Stomach (tissue), 4 donors: ENCODE measurements around the gene PLPP2.

Experiments used
- POLR2A ChIP-seq, 4 donors: fragments of 450-650 bp; IDR thresholded peaks; one replicate each; pipeline ENCODE4 v1.6.1; 2016; ENCODE audit warnings: antibody characterized with exemption in 4 of 4, control low read depth in 2 of 4, mild to moderate bottlenecking in 1 of 4, moderate library complexity in 1 of 4
- POLR2AphosphoS5 ChIP-seq, 3 donors: sonication (generic); formaldehyde crosslinking; IDR thresholded peaks; one replicate each; pipeline ENCODE4 v1.6.1; 2016; ENCODE audit warnings: antibody characterized with exemption in 3 of 3
- TF ChIP-seq, protein P1 (sequence below), 7 experiments: fragments of 450-650 bp in 4 of 7; fragments of 200-600 bp in 3 of 7; sonication (generic) in 3 of 7; IDR thresholded peaks; one replicate each; pipeline ENCODE4 v1.5.1; 2016 to 2019; ENCODE audit warnings: antibody characterized with exemption in 7 of 7, control low read depth in 2 of 7, mild to moderate bottlenecking in 1 of 7

- TF ChIP-seq, protein P1, sequence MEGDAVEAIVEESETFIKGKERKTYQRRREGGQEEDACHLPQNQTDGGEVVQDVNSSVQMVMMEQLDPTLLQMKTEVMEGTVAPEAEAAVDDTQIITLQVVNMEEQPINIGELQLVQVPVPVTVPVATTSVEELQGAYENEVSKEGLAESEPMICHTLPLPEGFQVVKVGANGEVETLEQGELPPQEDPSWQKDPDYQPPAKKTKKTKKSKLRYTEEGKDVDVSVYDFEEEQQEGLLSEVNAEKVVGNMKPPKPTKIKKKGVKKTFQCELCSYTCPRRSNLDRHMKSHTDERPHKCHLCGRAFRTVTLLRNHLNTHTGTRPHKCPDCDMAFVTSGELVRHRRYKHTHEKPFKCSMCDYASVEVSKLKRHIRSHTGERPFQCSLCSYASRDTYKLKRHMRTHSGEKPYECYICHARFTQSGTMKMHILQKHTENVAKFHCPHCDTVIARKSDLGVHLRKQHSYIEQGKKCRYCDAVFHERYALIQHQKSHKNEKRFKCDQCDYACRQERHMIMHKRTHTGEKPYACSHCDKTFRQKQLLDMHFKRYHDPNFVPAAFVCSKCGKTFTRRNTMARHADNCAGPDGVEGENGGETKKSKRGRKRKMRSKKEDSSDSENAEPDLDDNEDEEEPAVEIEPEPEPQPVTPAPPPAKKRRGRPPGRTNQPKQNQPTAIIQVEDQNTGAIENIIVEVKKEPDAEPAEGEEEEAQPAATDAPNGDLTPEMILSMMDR (IDR thresholded peaks at IDR 0.05): no peak
- TF ChIP-seq POLR2AphosphoS5 (IDR thresholded peaks at IDR 0.05): no peak
- no peak for TF ChIP-seq POLR2A (IDR thresholded peaks at IDR 0.05)
Observed at GRCh38 chr19:281156-281853, 9.9 kb downstream of the PLPP2 start.
